Mesenchymal stem cell (in vitro differentiated cells and primary cell): ENCODE results near the gene FRMD4A.

ENCODE experiments used
- DNase-seq: peaks from one replicate; pipeline ENCODE4 v3.0.0-alpha.2; 2013
- H2AFZ ChIP-seq: one replicate; pipeline ENCODE4 v1.6.1; 2013; ENCODE audit warnings: low read depth, mild to moderate bottlenecking, control low read depth, inconsistent platforms, low read length, moderate library complexity
- H2AK5ac ChIP-seq: 2 replicates; pipeline ENCODE4 v1.6.1; 2013; ENCODE audit warnings: low read length, moderate library complexity, mild to moderate bottlenecking, inconsistent platforms; ENCODE audit not compliant: severe bottlenecking
- H2BK120ac ChIP-seq: one replicate; pipeline ENCODE4 v1.6.1; 2013; ENCODE audit warnings: low read depth, mild to moderate bottlenecking, inconsistent platforms, low read length, moderate library complexity
- H2BK12ac ChIP-seq, 2 experiments: one replicate each; pipeline ENCODE4 v1.6.1; 2013; ENCODE audit warnings: inconsistent platforms in 2 of 2, low read length in 2 of 2, mild to moderate bottlenecking in 2 of 2, moderate library complexity in 2 of 2, control low read depth in 1 of 2
- H2BK15ac ChIP-seq: one replicate; pipeline ENCODE4 v1.6.1; 2013; ENCODE audit warnings: mild to moderate bottlenecking, low read depth, inconsistent platforms; ENCODE audit not compliant: poor library complexity, severe bottlenecking
- H2BK5ac ChIP-seq: 2 replicates; pipeline ENCODE4 v1.6.1; 2013; ENCODE audit warnings: low read depth, mild to moderate bottlenecking, low read length, control low read depth, inconsistent platforms; ENCODE audit not compliant: poor library complexity, severe bottlenecking
- H3K14ac ChIP-seq, 2 experiments: one replicate each; pipeline ENCODE4 v1.6.1; 2013; ENCODE audit warnings: inconsistent platforms in 2 of 2, low read length in 2 of 2, control low read depth in 1 of 2, mild to moderate bottlenecking in 1 of 2, moderate library complexity in 1 of 2
- H3K18ac ChIP-seq, 2 experiments: one replicate each; pipeline ENCODE4 v1.6.1; 2013; ENCODE audit warnings: inconsistent platforms in 2 of 2, low read length in 2 of 2, control low read depth in 1 of 2, low read depth in 1 of 2, mild to moderate bottlenecking in 1 of 2
- H3K23ac ChIP-seq, 2 experiments: one replicate each; pipeline ENCODE4 v1.6.1; 2013; ENCODE audit warnings: inconsistent platforms in 2 of 2, low read length in 2 of 2, mild to moderate bottlenecking in 2 of 2, moderate library complexity in 2 of 2, control low read depth in 1 of 2
- H3K27ac ChIP-seq: 2 replicates; pipeline ENCODE4 v1.5.1; 2013; ENCODE audit warnings: mild to moderate bottlenecking, moderate library complexity, low read length, control low read depth, inconsistent platforms; ENCODE audit not compliant: poor library complexity, severe bottlenecking
- H3K27me3 ChIP-seq, 2 experiments: 2 replicates each; pipeline versions ENCODE4 v1.6.1 to v1.7.0; 2013; ENCODE audit warnings: low read length in 2 of 2, mild to moderate bottlenecking in 2 of 2, moderate library complexity in 2 of 2, control low read depth in 1 of 2, inconsistent platforms in 1 of 2; ENCODE audit not compliant: control insufficient read depth in 1 of 2, insufficient read depth in 1 of 2
- H3K36me3 ChIP-seq, 2 experiments: 2 replicates each; pipeline versions ENCODE4 v1.6.1 to v1.7.0; 2013; ENCODE audit warnings: low read length in 2 of 2, control low read depth in 1 of 2, inconsistent platforms in 1 of 2, low read depth in 1 of 2, mild to moderate bottlenecking in 1 of 2; ENCODE audit not compliant: insufficient read depth in 2 of 2, control insufficient read depth in 1 of 2
- H3K4ac ChIP-seq, 2 experiments: one replicate each; pipeline ENCODE4 v1.6.1; 2013; ENCODE audit warnings: inconsistent platforms in 2 of 2, low read length in 2 of 2, mild to moderate bottlenecking in 2 of 2, moderate library complexity in 2 of 2, control low read depth in 1 of 2, low read depth in 1 of 2
- H3K4me1 ChIP-seq: 2 replicates; pipeline ENCODE4 v1.6.1; 2013; ENCODE audit warnings: low read depth, low read length, control low read depth; ENCODE audit not compliant: control insufficient read depth, insufficient read depth
- H3K4me2 ChIP-seq: 2 replicates; pipeline ENCODE4 v1.6.1; 2013; ENCODE audit warnings: low read length, mild to moderate bottlenecking, inconsistent platforms; ENCODE audit not compliant: poor library complexity, severe bottlenecking
- H3K4me3 ChIP-seq, 2 experiments: 2 replicates each; pipeline versions ENCODE4 v1.5.1 to v1.7.0; 2013; ENCODE audit warnings: low read length in 2 of 2, mild to moderate bottlenecking in 2 of 2, control low read depth in 1 of 2, low read depth in 1 of 2; ENCODE audit not compliant: insufficient read depth in 1 of 2
- H3K79me1 ChIP-seq: replicated peaks from 2 replicates; pipeline ENCODE4 v1.6.1; 2013; ENCODE audit warnings: mild to moderate bottlenecking, control low read depth, low read length, inconsistent platforms; ENCODE audit not compliant: poor library complexity, severe bottlenecking
- H3K9ac ChIP-seq: 2 replicates; pipeline ENCODE4 v1.7.0; 2013; ENCODE audit warnings: mild to moderate bottlenecking, low read length, moderate library complexity
- H3K9me3 ChIP-seq: 2 replicates; pipeline ENCODE4 v1.7.0; 2013; ENCODE audit warnings: mild to moderate bottlenecking, low read length; ENCODE audit not compliant: control insufficient read depth
- H4K8ac ChIP-seq: one replicate; pipeline ENCODE4 v1.6.1; 2013; ENCODE audit warnings: inconsistent platforms, mild to moderate bottlenecking, low read length, moderate library complexity
- H4K91ac ChIP-seq: one replicate; pipeline ENCODE4 v1.6.1; 2013; ENCODE audit warnings: mild to moderate bottlenecking, low read length, inconsistent platforms
- WGBS: methylation state at CpG from one replicate; pipeline ENCODE4 v1.1.7; 2013; ENCODE audit warnings: mixed read lengths; 5-methylcytosine and 5-hydroxymethylcytosine counted together

FRMD4A gene

DNA sequence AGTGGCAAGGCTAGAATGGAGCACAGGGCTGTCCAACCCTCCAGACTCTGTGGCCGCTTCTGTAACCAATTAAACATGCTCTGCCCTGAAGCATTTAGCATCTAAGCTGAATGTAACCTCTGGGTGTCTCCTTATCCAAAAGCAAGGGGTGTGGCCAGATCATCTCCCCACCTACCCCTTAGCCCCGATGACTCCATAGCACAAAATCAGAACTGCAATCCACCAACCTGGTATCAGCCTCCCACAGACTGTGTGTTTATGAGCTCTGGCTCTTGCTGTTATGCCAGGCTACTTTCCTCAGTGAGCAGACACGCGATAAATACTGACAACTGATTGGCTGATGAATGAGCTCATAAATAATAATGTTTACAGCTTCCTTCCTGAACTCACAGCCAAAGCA is 3.2 kb downstream of the FRMD4A start:
- no peak overlapping the region for H2BK15ac ChIP-seq

DNA sequence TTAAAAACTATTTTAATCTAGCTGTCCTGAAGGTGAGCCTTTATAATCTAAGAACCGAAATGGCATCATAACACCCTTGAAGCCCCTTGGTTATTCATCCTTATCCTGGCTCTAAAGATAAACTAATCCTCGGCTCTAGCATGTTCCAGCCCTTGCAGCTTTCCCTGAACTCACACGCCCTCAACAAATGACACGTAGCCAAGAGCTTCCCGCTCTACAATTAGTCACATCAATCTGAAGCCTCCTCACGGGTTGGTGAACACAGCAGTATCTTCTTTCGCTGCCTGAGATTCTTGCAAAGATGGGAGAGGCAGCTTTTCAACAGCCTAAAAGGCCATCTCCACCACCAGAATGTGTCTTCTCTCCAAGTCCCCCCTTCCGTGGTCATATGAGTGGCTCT is 4.1 kb downstream of the FRMD4A start:
- Histone ChIP-seq H4K8ac (no peak overlapping the region), H3K9ac (no peak overlapping the region), H3K9me3 (no peaks in the 10 kb centered on the region), H2BK15ac (no peak overlapping the region), H3K79me1 (no peaks in the 10 kb centered on the region), H2BK12ac (no peak overlapping the region), H3K27me3 (peaks cover 25 to 84% of the 10 kb centered on the region in 2 experiments), H3K14ac (no peak overlapping the region), H3K4ac (no peak overlapping the region), H3K27ac (no peak overlapping the region), H2AK5ac (no peak overlapping the region), H2BK5ac (no peak overlapping the region), H3K23ac (no peak overlapping the region), H3K4me1 (peaks cover 2% of the 10 kb centered on the region), H3K36me3 (no peaks in the 10 kb centered on the region), H4K91ac (no peak overlapping the region), H2AFZ (no peak overlapping the region), H2BK120ac (no peak overlapping the region), H3K4me3 (no peak overlapping the region), H3K4me2 (no peak overlapping the region), H3K18ac (no peak overlapping the region)
- DNase-seq = no peak
- 91% methylated on average over 8 of the region's 8 CpGs for WGBS

More for the DNA sequence above, 3.2 kb downstream of the FRMD4A start:
- H2AK5ac ChIP-seq = no peak overlapping the region
- 36% methylated on average over 4 of the region's 4 CpGs for WGBS
- H3K23ac ChIP-seq = no peak overlapping the region
- no peaks in the 10 kb centered on the region for H3K79me1 ChIP-seq
- peak; percentile 19 for DNase-seq
- no peak overlapping the region for H2BK12ac ChIP-seq
- H3K27me3 ChIP-seq = peaks cover 25 to 86% of the 10 kb centered on the region in 2 experiments
- H3K4me3 ChIP-seq = no peak overlapping the region
- H3K36me3 ChIP-seq = no peaks in the 10 kb centered on the region
- H3K4me1 ChIP-seq = peaks cover 2% of the 10 kb centered on the region
- no peak overlapping the region for H3K27ac ChIP-seq
- no peak overlapping the region for H4K8ac ChIP-seq
- no peak overlapping the region for H2AFZ ChIP-seq
- H3K18ac ChIP-seq = no peak overlapping the region
- no peak overlapping the region for H2BK120ac ChIP-seq
- H3K9ac ChIP-seq = no peak overlapping the region
- H4K91ac ChIP-seq = no peak overlapping the region
- no peak overlapping the region for H3K14ac ChIP-seq
- no peak overlapping the region for H2BK5ac ChIP-seq
- no peak overlapping the region for H3K4ac ChIP-seq
- H3K4me2 ChIP-seq = no peak overlapping the region
- no peaks in the 10 kb centered on the region for H3K9me3 ChIP-seq

DNA sequence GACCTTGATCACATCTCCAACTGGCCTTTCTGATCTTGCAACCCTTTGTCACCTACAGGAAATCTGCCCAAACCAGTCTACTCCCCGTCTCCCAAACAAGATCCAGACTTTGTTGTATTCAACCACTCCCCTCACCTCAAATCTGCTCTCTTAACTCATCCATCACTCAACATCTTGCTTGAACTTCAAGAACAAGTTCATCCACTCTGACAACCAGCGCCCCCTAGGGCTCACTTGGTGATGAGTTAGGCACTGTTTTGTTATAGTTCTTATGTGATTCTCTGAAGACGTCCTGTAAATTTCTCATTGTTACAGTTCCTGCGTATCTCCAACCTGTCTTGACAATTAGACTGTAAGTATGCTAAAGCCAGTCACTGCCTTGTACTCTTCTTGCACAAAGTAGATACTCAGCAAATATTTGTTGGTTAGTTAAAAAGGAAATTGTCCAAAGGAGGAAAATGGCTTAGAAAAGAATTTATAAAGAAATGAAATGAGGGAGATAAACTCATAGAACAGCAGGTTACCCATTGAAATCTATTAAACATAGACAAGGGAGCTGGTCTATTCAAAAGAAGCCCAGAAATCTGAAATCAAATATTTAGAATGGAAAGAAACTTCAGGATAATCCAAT is 5.3 kb downstream of the FRMD4A start:
- Histone ChIP-seq H3K14ac (no peak overlapping the region), H3K27ac (no peak overlapping the region), H4K8ac (no peak overlapping the region), H2BK5ac (no peak overlapping the region), H3K36me3 (no peaks in the 10 kb centered on the region), H2AK5ac (no peak overlapping the region), H3K9ac (no peak overlapping the region), H2BK12ac (no peak overlapping the region), H2AFZ (no peak overlapping the region), H3K4me1 (peaks cover 2% of the 10 kb centered on the region), H3K27me3 (peaks cover 18 to 77% of the 10 kb centered on the region in 2 experiments), H3K4me2 (no peak overlapping the region), H3K9me3 (no peaks in the 10 kb centered on the region), H4K91ac (no peak overlapping the region), H2BK15ac (no peak overlapping the region), H3K4ac (no peak overlapping the region), H3K79me1 (no peaks in the 10 kb centered on the region), H3K4me3 (no peak overlapping the region), H3K23ac (no peak overlapping the region), H2BK120ac (no peak overlapping the region), H3K18ac (no peak overlapping the region)
- WGBS = 58% methylated on average over 3 of the region's 4 CpGs
- DNase-seq = peak; percentile 3

DNA sequence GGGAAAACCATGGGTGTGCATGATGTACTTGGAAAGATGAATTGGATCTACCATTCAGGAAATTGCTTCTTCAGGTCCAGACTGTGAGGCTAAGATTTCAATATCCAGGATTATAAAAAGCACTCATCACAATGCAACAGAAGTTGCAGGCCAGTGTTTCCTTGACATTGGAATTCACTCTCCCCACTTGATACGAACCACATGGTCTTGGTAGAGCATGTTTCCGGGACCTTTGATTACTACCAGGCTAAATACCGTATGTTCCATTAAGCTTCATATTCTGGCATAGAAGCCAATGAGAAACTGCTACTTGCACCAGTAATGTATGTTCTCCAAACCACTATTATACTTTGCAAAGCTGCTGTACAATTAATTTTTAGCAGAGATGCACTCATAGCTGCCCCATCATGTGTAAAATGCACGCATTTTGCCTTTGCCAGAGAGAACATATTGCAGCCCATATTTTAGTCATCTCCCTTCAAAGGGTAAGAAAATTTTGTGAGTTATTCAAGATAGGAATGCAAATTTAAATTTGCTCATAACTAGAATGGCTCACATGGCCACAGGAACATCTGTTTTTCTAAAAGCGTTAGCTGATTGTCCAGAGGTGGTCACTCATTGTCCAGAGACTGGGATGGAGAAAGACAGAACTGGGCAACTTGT is 8.1 kb downstream of the FRMD4A start:
- 65% methylated on average over 4 of the region's 5 CpGs for WGBS
- no peaks in the 10 kb centered on the region for H3K9me3 ChIP-seq

More for the DNA sequence above, 8.1 kb downstream of the FRMD4A start:
- no peak overlapping the region for H4K91ac ChIP-seq
- H4K8ac ChIP-seq = no peak overlapping the region
- no peaks in the 10 kb centered on the region for H3K79me1 ChIP-seq
- H3K23ac ChIP-seq = no peak overlapping the region
- no peak overlapping the region for H3K4me2 ChIP-seq
- no peak overlapping the region for H2BK15ac ChIP-seq
- no peak overlapping the region for H2AK5ac ChIP-seq
- H2AFZ ChIP-seq = no peak overlapping the region
- no peak overlapping the region for H3K18ac ChIP-seq
- H2BK12ac ChIP-seq = no peak overlapping the region
- H2BK5ac ChIP-seq = no peak overlapping the region
- H3K4me3 ChIP-seq = no peak overlapping the region
- no peaks in the 10 kb centered on the region for H3K36me3 ChIP-seq
- H3K4ac ChIP-seq = no peak overlapping the region
- H3K27ac ChIP-seq = no peak overlapping the region
- peaks cover 2% of the 10 kb centered on the region for H3K4me1 ChIP-seq
- no peak overlapping the region for H3K9ac ChIP-seq
- no peak for DNase-seq
- H2BK120ac ChIP-seq = no peak overlapping the region
- H3K14ac ChIP-seq = no peak overlapping the region
- peaks cover 17 to 78% of the 10 kb centered on the region in 2 experiments for H3K27me3 ChIP-seq
